GM18499 (cell line): Measurements from ENCODE around the gene MRPL19.

ENCODE experiments used
- ATAC-seq: cut with Tn5 transposase; IDR thresholded peaks from one replicate; pipeline ENCODE4 v1.9.1; 2021; ENCODE audit warnings: moderate number of reproducible peaks; ENCODE audit not compliant: insufficient read depth, unreplicated experiment

MRPL19 gene

DNA sequence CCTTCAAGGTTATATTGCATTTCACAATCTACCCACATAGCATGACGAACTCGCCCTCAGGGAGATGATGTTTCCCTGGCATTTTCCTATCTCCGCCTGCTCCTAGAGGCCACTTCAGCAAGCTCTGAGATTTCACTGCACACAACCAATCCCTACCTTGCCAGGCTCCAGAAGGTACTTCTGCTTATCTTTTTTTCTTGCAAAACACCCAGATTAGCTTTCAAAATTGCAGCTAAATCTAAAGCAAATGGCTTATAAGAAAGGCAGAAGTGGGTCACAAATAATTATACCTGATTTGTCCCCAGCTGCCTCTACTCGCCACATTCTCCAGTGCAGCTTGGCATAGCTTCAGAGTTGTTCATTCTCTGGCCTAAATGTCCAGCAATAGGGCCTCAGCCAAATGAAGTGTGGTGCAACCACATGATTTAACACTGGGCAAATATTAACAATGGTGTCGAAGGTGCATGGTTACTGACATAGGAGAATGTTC, 32.4 kb upstream of the MRPL19 start:
- ATAC-seq: no peak

- ATAC-seq: no peak
Measured at GRCh38 chr2:75616406-75616805, 30.2 kb upstream of the MRPL19 start.

- no peak for ATAC-seq
Measured at GRCh38 chr2:75616933-75617332, 29.6 kb upstream of the MRPL19 start.

DNA sequence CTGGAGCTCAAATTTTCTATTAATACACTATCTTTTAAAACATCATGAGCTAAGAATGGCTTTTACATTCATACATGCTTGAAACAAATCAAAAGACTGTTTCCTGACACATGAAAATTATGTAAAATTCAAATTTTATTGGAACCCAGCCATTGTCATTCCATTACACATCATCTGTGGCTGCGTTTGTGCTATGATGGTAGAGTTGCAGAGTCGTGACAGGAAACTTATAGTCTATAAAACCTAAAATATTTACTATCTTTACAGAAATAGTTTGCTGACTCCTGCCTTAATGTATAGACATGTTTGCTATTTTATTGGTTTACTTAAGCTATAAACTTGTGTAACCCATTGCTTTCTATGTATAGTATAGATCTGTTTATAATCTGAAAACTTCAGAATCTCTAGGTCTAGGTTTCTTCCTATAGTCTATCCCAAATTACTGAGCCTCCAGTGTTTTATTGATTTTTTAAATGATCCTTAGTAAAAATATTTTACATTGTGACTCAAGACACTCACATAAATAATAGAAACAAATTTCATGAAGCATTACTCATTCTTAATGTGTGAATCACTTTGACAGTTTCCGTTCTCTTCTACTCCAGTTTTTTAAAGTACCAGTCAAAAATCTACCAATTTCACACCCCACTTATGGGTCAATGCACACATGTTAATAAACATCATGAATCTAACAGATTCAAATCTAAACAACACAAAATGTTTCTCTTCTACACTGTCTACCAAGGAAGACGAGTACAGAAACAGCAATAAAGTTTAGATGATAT, 26.4 kb upstream of the MRPL19 start:
- ATAC-seq: no peak

DNA sequence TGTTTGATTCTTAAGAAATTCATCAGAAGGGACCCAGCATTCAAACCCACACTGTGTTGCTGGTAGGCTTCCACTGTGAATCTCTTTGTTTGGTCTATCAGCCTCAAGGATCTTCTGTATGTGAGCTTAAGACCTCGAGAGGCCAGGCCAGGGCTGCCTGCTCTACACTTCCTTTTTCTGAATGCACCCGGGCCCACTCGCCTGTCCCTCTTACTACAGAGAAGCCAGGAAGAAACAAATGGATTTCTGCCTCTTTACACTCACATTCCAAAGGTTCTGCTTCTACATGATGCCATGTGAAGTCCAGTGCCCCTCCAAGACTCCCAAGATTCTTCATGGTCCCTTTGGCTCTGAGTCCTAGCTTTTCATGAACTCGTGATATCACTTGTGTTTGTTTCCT, 25.4 kb upstream of the MRPL19 start:
- ATAC-seq: no peak

GRCh38 chr2:75622500-75622899, 24.1 kb upstream of the MRPL19 start:
- ATAC-seq: no peak

- no peak for ATAC-seq
Measured at GRCh38 chr2:75622929-75623328, 23.7 kb upstream of the MRPL19 start.

DNA sequence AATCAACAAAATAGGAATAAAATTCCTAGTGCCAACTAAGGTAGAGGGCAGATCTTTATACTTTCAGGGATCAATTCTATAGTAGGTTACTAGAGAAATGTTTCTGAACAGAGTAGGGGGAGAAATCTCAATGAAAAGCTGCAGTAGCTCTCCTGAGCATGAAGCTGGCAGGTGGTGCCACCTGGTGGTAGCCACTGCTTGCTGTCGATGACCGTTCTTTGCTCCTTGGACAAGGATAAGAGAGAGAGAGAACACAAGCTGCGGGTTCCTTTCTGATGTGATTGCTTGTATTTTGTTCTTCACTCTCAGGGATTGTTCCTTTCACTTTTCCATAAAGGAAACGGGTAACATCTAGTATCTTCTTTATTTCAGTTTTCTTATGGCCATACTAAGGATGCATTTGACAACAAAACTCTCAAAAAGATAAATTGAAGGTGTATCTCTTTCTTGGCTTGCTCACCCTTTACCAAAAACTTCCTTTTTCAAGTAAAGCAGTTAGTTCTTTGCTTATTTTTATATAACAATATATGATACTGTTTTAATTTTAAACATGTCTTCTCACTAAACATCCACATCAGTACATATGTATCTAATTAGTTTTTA, 18.6 kb upstream of the MRPL19 start:
- no peak for ATAC-seq

DNA sequence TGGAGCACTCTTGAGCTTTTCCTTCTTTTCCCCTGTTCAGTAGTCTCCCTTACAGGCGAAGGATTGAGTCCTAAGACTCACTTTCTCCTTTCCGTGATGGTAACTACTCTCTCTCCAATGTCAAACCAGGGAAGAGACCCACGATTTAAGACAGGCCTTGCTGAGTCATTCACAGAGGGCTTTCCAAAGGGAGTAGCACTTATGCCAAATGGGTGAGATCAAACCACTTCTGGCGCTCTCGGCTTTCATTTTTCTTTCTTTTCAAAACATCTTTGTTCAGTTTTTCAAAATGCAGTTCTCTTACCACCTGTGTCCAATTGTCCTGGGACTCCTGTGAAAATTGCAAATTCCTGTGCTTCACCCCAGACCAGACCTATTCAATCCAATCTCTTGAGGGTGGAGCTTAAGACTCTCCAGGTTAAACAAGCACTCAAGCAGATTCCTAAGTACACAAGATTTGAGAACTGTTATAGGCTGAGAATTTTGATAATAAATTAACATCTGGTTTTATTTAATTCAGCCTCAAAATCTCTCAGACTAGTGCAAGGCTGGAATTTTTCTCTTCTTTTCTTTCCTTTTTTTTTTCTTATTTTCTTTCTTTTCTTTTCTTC, 14.4 kb upstream of the MRPL19 start:
- no peak for ATAC-seq

- ATAC-seq: no peak
Measured at GRCh38 chr2:75632813-75633212, 13.8 kb upstream of the MRPL19 start.

DNA sequence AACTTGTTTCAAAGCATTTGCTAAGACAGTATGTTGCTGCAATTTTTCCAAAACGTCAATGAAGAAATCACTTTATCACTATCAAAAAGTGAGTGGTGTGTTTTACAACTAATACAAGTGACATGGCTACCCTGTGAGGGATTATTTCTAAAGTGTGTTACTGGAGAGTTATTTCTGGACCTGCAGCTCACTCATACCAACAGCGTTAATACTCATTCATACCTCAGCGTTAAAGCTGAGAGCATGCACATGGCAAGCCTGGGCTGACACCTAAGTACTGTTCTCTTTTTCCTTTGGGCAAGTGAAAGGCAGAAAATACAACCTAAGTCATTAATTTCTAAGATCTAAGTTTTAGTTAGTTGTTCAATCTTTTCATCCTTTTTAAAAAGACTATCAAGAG, 13.0 kb upstream of the MRPL19 start:
- no peak for ATAC-seq

DNA sequence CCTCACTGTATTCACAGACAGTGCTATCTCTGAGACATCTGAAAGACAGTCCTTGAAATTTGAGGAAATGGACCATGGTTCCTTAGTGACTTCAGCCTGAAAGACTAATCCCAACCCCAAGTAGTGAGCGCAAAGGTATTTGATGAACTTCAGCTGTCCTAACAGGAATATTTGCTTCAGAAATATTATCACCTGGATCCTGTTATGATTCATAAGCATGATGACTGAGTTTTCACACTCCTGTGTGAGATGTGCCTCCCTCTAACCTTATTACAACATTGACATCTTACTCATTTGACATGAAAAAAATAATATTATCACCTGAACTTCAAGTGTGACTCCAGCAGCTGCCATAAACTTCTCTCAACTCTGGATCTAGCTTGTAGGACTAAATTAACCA, 11.6 kb upstream of the MRPL19 start:
- no peak for ATAC-seq

- ATAC-seq: no peak
Measured at GRCh38 chr2:75637568-75637967, 9.0 kb upstream of the MRPL19 start.

DNA sequence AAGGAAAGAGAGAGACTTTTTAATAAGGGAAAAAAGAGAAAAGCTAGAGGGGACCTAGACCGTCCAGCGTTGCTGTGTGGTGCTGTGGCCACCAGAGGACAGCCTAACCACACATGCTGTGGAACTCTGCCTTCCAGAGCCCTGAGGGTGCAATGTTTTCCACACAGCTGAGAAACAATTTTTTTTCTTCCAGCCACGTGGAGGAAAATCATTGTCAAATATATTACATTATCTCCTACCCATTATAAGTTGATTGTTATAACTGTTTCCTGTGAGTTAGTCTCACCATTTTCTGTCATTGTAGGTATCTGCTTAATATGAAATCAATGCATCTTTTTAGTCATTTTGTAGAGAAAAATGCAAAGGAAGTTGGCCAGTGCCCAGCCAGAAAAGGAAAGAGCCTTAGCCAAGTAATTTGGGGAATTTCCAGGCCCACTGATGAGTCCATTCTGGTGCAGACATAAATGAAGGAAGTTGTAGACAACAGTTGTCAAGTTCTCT, 5.9 kb upstream of the MRPL19 start:
- ATAC-seq: peak; percentile 85

GRCh38 chr2:75641587-75641986, 5.0 kb upstream of the MRPL19 start:
- no peak for ATAC-seq

- ATAC-seq: no peak
Measured at GRCh38 chr2:75643980-75644379, 2.6 kb upstream of the MRPL19 start.

GRCh38 chr2:75645643-75646042, 940 bp upstream of the MRPL19 start:
- ATAC-seq: no peak

- ATAC-seq: no peak
Measured at GRCh38 chr2:75646090-75646582, 447 bp upstream of the MRPL19 start.

GRCh38 chr2:75647771-75648170, 1.2 kb downstream of the MRPL19 start:
- ATAC-seq: no peak

GRCh38 chr2:75654012-75654411, 7.4 kb downstream of the MRPL19 start:
- no peak for ATAC-seq

DNA sequence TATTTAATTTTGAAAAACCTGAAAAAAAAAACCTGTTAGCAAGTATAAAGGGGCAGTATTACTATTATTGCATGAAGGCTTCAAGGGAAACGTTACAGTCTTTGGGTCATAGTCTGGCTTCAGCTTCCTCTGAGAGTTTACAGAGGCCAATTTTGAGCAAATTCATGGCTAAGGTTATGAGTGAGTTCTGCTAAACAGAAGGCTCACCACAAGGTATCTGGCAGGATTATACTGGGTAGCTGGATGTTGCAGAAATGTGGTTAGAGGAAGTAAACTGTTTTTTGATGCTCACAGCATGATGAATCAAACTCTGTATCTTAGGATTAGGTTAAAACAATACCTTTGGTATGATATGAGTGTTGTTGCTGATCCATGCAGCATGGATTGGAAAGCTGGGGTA, 9.3 kb downstream of the MRPL19 start:
- ATAC-seq: no peak
